Bronchus fibroblast of lung (primary cell): ENCODE measurements around the gene SMIM11. TPM values are rescaled to one million over a fixed set of nuclear protein-coding genes. Genes with fewer than 3 reads are reported as not detected.

Source experiments
- total RNA-seq: library from RNA; depleted of rRNA; stranded (reverse); fragments of >200 nt; gene quantifications from 2 replicates; pipeline ENCODE4 v1.2.3, GENCODE V29; 2015

Gene SMIM11, protein sequence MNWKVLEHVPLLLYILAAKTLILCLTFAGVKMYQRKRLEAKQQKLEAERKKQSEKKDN
- total RNA-seq = 3.0 and 4.9 TPM in 2 replicates

DNA sequence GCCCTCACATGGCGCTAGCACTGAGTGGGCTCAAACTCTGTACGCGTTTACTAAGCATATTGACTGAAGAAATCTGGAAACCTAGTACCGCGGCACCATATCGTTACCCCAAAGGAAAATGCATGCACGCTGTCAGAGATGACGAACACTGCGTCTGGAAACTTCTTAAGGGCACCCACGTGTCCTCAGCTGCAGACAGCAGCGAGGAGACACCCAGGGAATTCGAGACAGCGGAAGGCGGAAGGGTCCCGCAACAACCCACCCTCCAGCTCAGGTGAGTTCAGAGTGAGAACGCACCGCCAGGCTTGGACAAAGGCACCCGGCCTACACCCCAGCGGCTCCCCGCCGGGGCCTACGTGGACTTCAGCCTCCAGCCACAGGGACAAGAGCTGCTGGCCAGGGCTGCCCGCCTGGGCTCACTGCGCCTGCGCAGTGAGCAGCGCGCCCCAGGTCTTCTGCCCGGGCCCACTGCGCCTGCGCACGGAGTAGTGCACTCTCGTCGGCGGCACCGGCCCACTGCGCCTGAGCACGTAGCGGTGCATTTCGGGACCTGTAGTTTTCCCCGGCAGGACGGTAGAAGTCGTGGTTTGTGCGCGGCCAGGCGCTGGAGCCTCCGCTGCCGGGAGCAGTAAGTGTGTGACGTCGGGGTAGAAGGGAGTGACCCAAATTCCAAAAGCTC is at the start of gene SMIM11:
SMIM11 (plus strand) TSS at position 568 of the 679 bp plus-strand sequence. CDS start 3,998 bp downstream, outside the sequence.

DNA sequence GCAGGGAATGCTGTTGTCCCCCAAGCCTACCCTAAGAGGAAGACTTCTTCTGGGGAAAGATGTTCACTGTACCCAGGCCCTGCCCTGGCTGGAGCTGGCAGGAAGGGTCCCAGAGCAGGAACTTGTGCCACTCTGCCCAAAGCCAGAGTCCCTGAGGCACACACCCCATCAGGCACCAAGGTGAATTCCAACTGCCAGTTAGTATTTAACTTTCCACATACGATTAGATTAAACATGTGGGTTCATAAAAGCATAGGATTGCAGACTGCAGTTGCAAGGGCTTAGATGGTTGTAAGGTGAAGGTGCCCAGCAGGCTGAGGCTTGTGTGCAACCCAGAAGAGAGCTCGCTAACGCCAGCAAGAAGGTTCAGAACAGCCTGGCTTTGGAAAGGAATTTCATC is 11.6 kb upstream of the SMIM11 start, which contains the start of gene KCNE2:
KCNE2 (plus strand) TSS at position 274 of the 400 bp plus-strand sequence. CDS start 6,473 bp downstream, outside the sequence.

GRCh38 chr21:34423805-34424204 is 48.5 kb downstream of the SMIM11 start, which contains the start of gene SMIM34:
Gene SMIM34 (minus strand): TSS chr21:34423951. CDS start chr21:34423839, 112 bp downstream.

Other genes starting within 250 kb of the SMIM11 start
- gene KCNE2, start 11.5 kb upstream of the SMIM11 start, total RNA-seq = not detected in 2 replicates
- gene SMIM34, start 48.4 kb downstream of the SMIM11 start, total RNA-seq = not detected in 2 replicates
- gene KCNE1, start 136.7 kb downstream of the SMIM11 start, total RNA-seq = 0.45 TPM in 1 of 2 replicates, not detected in the other
- gene RCAN1, start 239.6 kb downstream of the SMIM11 start, total RNA-seq = 25.9 and 30.4 TPM in 2 replicates